HS-27A (cell line): Measurements from ENCODE around the gene FSTL4.
"Not testable (repeated sequence)": the region's sequence is repeated elsewhere in the genome, so short reads cannot be mapped to it uniquely, and the experiment has no call there.

Experiments
- DNase-seq: peaks from one replicate; pipeline ENCODE4 v3.0.0-alpha.2; 2012; ENCODE audit warnings: low read depth, missing footprints

The FSTL4 gene

GRCh38 chr5:133552925-133553525, 59.3 kb downstream of the FSTL4 start:
- no peak for DNase-seq

GRCh38 chr5:133546500-133546899, 65.8 kb downstream of the FSTL4 start:
- no peak for DNase-seq

GRCh38 chr5:133544346-133544745, 68.0 kb downstream of the FSTL4 start:
- DNase-seq, result no peak

GRCh38 chr5:133539818-133540217, 72.5 kb downstream of the FSTL4 start:
- no peak for DNase-seq

DNA sequence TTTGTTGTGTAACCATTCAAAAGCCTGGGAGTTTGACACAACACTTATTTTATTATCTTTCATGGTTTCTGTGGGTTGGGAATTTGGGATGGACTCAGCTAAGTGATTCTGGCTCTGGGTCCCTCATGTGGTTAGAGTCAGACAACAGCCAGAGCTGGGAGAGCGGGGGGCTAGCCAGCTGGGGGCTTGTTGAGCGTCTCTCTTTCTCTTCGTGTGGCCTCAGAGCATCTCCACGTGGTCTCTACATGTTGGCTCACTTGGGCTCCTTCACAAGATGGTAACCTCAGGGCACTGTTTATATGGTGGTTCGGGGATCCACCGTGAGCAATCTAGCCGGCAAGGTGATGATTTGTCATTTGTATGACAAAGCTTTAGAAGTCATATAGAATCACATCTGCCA, 73.6 kb downstream of the FSTL4 start:
- no peak for DNase-seq

DNA sequence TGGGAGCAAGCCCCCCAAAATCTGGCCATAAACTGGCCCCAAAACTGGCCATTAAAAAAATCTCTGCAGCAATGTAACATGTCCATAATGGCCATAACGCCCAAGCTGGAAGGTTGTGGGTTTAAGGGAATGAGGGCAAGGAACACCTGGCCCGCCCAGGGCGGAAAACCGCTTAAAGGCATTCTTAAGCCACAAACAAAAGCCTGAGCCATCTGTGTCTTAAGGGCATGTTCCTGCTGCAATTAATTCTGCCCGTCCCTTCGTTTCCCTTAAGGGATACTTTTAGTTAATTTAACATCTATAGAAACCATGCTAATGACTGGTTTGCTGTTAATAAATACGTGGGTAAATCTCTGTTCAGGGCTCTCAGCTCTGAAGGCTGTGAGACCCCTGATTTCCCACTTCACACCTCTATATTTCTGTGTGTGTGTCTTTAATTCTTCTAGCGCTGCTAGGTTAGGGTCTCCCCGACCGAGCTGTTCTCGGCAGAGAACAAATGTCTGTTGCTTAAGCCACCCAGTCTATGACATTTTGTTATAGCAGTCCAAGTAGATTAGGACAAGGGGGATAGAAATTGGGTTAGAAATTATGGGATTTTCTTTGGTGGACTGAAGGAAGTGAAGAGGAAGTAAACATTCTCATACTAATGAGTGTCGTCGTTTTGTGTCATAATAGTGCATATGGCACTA, 77.0 kb downstream of the FSTL4 start:
- not testable (repeated sequence) for DNase-seq

- no peak for DNase-seq
Measured at GRCh38 chr5:133534566-133534965, 77.8 kb downstream of the FSTL4 start.

DNA sequence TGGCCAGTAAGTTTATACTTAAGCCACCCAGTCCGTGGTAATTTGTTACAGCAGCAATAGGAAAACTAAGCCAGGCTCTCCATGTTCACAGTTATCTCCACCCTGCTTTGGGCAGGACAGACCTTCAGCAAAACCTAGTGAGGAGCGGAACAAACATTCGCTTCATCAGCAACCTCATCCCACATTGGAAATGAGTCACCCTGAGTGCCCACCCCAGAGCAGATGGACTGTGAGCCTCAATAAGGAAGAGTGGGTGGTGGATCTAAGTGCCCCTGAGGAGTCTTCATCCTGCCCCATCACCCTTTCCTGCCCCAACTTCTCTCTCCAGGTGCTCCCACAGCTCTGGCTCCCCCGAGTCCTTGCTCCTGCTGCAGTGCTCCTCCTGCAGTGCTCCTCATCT, 78.8 kb downstream of the FSTL4 start:
- no peak for DNase-seq

GRCh38 chr5:133531594-133531993, 80.7 kb downstream of the FSTL4 start:
- no peak for DNase-seq

DNA sequence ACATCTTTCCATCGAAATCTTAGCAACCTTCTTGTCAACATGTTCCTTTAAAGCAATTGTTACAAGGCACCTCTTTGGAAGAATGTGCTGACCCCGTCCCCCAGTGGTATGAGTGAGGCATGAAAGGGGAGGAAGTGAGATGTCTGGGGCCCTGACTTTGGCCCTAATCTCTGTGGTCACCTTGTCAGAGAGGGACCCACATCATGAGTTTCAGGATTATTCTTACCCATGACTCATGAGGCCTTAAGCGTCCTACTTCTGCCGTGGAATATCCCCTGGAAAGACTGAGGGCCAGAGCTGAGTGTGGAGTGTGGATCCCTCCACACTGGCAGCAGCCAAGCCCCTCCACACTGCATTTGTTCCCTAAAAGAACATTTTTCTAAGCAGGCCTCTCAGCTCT, 81.2 kb downstream of the FSTL4 start:
- no peak for DNase-seq

DNA sequence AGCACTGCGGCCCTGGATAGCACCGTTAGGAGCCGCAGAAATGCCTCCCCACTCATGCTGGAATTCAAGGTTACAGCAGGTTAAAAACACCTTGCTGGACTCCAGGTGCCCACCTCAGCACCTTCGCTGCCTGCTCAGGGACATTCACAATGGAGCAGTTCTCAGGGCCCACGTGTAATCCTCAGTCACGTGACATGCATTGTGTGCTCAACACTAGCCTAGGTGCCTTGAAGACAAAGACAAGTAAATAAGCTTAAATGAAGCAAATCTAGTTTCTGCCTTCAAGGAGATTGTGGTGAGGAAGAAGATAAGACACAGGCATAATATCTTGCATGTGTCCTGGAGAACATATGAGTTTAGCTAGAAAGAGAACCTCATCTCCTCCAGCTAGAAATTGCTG, 82.1 kb downstream of the FSTL4 start:
- DNase-seq, result no peak

DNA sequence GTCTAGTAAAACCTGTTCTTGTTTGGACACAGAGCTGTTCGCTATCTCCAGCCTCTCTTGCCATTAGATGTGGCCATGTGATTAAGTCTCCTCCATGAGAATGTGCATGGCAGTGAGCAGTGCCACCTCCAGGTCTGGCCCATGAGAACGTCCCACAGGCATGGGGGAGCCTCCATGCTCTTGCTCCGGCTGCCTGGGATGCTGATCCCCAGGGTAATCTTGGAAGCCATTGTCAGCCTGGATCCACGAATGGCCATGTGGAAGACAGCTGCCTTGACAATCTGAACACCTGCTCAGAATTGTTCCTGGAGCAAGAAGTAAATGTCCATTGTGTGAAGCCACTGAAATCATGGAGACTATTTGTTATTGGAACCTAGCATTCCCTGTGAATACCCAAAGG, 83.5 kb downstream of the FSTL4 start:
- no peak for DNase-seq

GRCh38 chr5:133527311-133527710, 85.0 kb downstream of the FSTL4 start:
- no peak for DNase-seq

GRCh38 chr5:133526368-133526767, 86.0 kb downstream of the FSTL4 start:
- DNase-seq, result no peak

DNA sequence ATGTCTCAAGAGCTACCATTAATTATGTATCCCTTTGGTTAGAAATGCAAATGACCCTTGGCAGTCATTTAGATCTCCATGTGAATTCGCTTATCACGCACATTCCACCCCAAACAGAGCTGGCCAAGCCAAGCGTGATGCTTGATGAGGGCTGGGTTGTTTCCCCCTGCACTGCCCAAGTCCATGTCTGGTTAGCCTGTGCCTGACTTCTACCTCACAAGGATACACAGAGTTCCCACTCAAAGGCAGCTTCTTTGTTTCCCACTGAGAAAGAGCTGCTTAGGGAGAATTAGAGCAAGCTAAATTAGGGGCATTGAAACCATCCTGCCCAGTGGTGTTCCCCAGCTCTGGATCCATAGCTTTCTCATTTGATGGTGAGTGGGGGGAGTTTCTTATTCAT, 87.2 kb downstream of the FSTL4 start:
- DNase-seq, result no peak

DNA sequence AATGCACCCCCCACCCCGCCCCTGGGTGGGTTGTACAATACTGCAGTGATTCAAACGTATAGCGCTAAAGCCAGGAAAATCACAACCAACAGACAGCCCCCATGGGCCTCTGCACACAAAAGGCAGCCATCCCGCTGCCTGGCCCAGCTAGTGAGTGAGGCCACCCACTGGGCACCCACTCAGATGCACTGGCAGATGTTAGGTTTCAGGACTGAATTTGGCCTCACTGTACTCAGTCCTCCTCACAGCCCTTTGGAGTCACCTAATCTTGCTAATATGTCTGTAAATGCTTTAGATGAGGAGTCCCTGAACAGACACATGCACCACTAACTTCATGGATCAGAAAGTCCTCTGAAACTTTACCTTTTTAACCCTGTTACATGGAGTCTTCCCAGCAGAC, 87.7 kb downstream of the FSTL4 start:
- DNase-seq, result no peak

- no peak for DNase-seq
Measured at GRCh38 chr5:133523961-133524586, 88.3 kb downstream of the FSTL4 start.

GRCh38 chr5:133523013-133523658, 89.2 kb downstream of the FSTL4 start:
- DNase-seq, result no peak

- DNase-seq, result no peak
Measured at GRCh38 chr5:133521801-133522200, 90.5 kb downstream of the FSTL4 start.

DNA sequence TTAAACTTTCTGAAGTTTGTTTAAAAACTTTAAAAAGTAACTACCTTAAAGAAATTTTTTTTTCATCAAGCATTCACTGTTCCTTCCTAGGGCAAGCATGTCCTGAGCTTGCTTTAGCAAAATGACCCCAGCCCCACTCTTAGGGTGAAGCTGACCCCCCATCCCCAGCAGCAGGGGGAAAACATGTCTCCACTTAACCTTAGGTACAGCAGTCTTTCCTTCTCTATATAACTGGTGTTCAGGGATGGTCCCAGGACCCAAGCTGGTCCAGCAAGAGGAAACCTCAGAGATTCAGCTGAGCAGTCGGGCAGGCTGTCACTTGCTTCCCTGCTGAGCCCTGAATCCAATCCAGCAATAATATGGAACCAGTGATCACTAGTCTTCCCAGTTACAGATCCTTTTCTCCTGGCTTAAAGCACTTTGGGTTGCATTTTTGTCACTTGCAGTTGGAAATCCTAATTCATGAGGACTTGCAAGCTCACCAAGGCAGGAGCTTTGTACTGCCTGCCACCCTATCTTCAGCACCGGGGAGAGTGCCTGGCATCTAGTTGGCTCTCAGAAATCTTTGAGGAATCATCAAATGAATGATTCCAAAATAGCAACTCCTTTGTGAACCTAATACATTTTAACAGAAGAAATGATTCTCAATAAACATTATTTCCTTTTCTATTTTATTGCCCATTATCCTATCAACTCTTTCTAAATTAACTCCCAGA, 91.2 kb downstream of the FSTL4 start:
- DNase-seq, result no peak

DNA sequence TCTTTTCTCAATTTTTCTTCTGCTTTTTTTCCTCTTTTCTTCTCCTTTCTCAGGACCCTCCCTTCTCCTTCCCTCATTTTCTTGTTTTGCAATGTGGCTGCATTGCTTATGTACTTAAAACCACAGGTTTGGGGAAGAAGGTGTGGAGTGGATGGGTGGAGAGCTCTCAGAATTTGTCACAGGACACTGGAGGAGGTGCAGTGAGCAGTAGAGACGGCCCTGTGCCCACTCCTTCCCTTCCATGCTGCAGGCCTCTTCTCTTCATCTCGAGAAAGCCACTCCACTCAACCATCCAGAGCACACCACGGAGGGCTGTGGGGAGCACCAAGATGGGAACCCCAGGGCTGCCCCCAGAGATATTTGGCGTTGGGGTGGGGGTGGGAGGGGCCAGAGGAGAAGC, 92.3 kb downstream of the FSTL4 start:
- no peak for DNase-seq

GRCh38 chr5:133519191-133519590, 93.2 kb downstream of the FSTL4 start:
- DNase-seq, result no peak

- DNase-seq, result no peak
Measured at GRCh38 chr5:133514456-133514855, 97.9 kb downstream of the FSTL4 start.
